RWPE2 (cell line): ENCODE data around the gene SPAG16.

Experiments
- ATAC-seq: fragments of 200-7000 bp; cut with Tn5 transposase; 3 replicates; pipeline ENCODE4 v1.9.1; 2021; ENCODE audit warnings: low read depth
- DNase-seq: peaks from one replicate; pipeline ENCODE4 v3.0.0-alpha.2; 2020; ENCODE audit warnings: low spot score
- H3K27ac ChIP-seq: fragments of 450-650 bp; 2 replicates; pipeline ENCODE4 v1.5.1; 2017; ENCODE audit warnings: mild to moderate bottlenecking; ENCODE audit not compliant: poor library complexity, severe bottlenecking
- H3K27me3 ChIP-seq: fragments of 250-450 bp; sonication (Bioruptor Pico); 2 replicates; pipeline ENCODE4 v1.5.1; 2021; ENCODE audit warnings: mild to moderate bottlenecking, moderate library complexity; ENCODE audit not compliant: insufficient read depth, poor library complexity, severe bottlenecking
- H3K36me3 ChIP-seq: fragments of 250-450 bp; sonication (Bioruptor Pico); 2 replicates; pipeline ENCODE4 v1.5.1; 2020; ENCODE audit warnings: low read depth, mild to moderate bottlenecking, moderate library complexity
- H3K4me1 ChIP-seq: fragments of 250-450 bp; sonication (Bioruptor Pico); 2 replicates; pipeline ENCODE4 v1.5.1; 2021; ENCODE audit warnings: mild to moderate bottlenecking, moderate library complexity; ENCODE audit not compliant: insufficient read depth, poor library complexity, severe bottlenecking
- H3K4me3 ChIP-seq: fragments of 250-450 bp; sonication (Bioruptor Pico); 2 replicates; pipeline ENCODE4 v1.5.1; 2021; ENCODE audit warnings: mild to moderate bottlenecking, moderate library complexity; ENCODE audit not compliant: severe bottlenecking
- H3K9me3 ChIP-seq: fragments of 250-450 bp; sonication (Bioruptor Pico); 2 replicates; pipeline ENCODE4 v1.5.1; 2021; ENCODE audit warnings: mild to moderate bottlenecking, moderate library complexity; ENCODE audit not compliant: severe bottlenecking
- CTCF ChIP-seq: fragments of 450-650 bp; IDR thresholded peaks from one replicate; pipeline ENCODE4 v1.5.1; 2017; ENCODE audit warnings: mild to moderate bottlenecking, moderate library complexity; ENCODE audit not compliant: poor library complexity, severe bottlenecking

SPAG16 gene

GRCh38 chr2:214217599-214217998, 933.3 kb downstream of the SPAG16 start:
- no peak overlapping the region for H3K4me3 ChIP-seq
- ATAC-seq (no peak), DNase-seq (no peak)
- TF ChIP-seq CTCF, result no peak
- H3K4me1 ChIP-seq, result peaks cover 13% of the 10 kb centered on the region
- H3K27me3 ChIP-seq, result no peaks in the 10 kb centered on the region
- no peaks in the 10 kb centered on the region for H3K36me3 ChIP-seq
- no peak overlapping the region for H3K27ac ChIP-seq
- no peaks in the 10 kb centered on the region for H3K9me3 ChIP-seq

GRCh38 chr2:214220251-214220650, 936.0 kb downstream of the SPAG16 start:
- no peak overlapping the region for H3K27ac ChIP-seq
- TF ChIP-seq CTCF, result no peak
- no peak for DNase-seq
- no peaks in the 10 kb centered on the region for H3K9me3 ChIP-seq
- no peaks in the 10 kb centered on the region for H3K27me3 ChIP-seq
- H3K4me1 ChIP-seq, result peaks cover 12% of the 10 kb centered on the region
- ATAC-seq, result no peak
- H3K4me3 ChIP-seq, result no peak overlapping the region
- no peaks in the 10 kb centered on the region for H3K36me3 ChIP-seq

- no peak for DNase-seq
- H3K36me3 ChIP-seq, result no peaks in the 10 kb centered on the region
Measured at GRCh38 chr2:214226061-214226460, 941.8 kb downstream of the SPAG16 start.

GRCh38 chr2:214232271-214232670, 948.0 kb downstream of the SPAG16 start:
- Histone ChIP-seq H3K9me3 (no peaks in the 10 kb centered on the region), H3K4me3 (no peak overlapping the region), H3K36me3 (no peaks in the 10 kb centered on the region), H3K4me1 (no peaks in the 10 kb centered on the region), H3K27me3 (no peaks in the 10 kb centered on the region), H3K27ac (no peak overlapping the region)
- DNase-seq, result no peak
- no peak for TF ChIP-seq CTCF
- no peak for ATAC-seq

More at GRCh38 chr2:214226061-214226460, 941.8 kb downstream of the SPAG16 start:
- Histone ChIP-seq H3K4me3 (no peak overlapping the region), H3K4me1 (no peaks in the 10 kb centered on the region), H3K9me3 (no peaks in the 10 kb centered on the region), H3K27ac (no peak overlapping the region), H3K27me3 (no peaks in the 10 kb centered on the region)
- no peak for ATAC-seq
- TF ChIP-seq CTCF, result no peak

GRCh38 chr2:214233164-214233563, 948.9 kb downstream of the SPAG16 start:
- no peak for DNase-seq
- no peaks in the 10 kb centered on the region for H3K4me1 ChIP-seq
- no peak for ATAC-seq
- no peaks in the 10 kb centered on the region for H3K36me3 ChIP-seq
- H3K4me3 ChIP-seq, result no peak overlapping the region
- no peaks in the 10 kb centered on the region for H3K27me3 ChIP-seq
- no peaks in the 10 kb centered on the region for H3K9me3 ChIP-seq
- H3K27ac ChIP-seq, result no peak overlapping the region
- TF ChIP-seq CTCF, result no peak
